ENCODE data around the gene KCNQ1. TPM values are rescaled to one million over a fixed set of nuclear protein-coding genes. Genes with fewer than 3 reads are reported as not detected.

KCNQ1 gene
- total RNA-seq, 4 donors from 2014 or later: 3.2 to 12.7 (median 5.5) TPM

DNA sequence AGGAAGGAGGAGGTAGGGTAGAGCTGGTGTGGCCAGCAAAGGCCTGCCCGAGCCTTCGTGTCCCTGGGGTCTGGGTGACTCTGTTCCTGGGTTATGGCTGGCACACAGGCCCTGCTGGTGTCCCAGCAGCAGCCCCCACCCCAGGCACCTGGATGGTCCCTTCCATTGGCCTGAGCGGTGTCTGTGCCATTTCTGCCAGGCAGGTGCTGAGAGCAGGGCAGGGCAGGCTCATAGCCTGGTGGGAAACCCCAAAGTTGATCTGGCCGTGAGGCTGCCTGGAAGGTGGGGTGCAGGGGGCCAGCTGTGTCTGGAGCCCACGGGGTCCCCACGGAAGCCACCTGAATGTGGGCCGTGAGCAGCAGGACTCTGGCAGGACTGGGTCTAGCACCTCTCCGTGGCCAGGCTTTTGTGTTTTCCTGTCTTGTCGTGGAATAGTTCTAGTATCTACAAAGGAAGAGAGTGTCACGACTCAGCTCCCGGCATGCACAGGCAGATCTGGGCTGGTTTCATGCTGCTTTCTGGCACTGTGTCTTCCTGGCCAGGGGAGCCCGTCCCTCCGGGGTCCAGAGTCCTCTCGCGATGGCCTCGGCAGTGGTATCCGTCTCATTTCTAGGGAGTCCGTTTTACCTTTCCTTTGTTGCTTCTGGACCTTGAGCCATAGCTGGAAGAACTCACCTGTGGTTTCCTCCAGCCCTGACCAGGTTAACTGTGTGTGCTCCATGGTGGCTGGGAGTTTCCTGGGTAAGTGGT lies 83.7 kb downstream of the KCNQ1 start:
- TF ChIP-seq, protein P1, sequence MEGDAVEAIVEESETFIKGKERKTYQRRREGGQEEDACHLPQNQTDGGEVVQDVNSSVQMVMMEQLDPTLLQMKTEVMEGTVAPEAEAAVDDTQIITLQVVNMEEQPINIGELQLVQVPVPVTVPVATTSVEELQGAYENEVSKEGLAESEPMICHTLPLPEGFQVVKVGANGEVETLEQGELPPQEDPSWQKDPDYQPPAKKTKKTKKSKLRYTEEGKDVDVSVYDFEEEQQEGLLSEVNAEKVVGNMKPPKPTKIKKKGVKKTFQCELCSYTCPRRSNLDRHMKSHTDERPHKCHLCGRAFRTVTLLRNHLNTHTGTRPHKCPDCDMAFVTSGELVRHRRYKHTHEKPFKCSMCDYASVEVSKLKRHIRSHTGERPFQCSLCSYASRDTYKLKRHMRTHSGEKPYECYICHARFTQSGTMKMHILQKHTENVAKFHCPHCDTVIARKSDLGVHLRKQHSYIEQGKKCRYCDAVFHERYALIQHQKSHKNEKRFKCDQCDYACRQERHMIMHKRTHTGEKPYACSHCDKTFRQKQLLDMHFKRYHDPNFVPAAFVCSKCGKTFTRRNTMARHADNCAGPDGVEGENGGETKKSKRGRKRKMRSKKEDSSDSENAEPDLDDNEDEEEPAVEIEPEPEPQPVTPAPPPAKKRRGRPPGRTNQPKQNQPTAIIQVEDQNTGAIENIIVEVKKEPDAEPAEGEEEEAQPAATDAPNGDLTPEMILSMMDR (IDR thresholded peaks at IDR 0.05; ENCODE audit: low read depth): no peak

DNA sequence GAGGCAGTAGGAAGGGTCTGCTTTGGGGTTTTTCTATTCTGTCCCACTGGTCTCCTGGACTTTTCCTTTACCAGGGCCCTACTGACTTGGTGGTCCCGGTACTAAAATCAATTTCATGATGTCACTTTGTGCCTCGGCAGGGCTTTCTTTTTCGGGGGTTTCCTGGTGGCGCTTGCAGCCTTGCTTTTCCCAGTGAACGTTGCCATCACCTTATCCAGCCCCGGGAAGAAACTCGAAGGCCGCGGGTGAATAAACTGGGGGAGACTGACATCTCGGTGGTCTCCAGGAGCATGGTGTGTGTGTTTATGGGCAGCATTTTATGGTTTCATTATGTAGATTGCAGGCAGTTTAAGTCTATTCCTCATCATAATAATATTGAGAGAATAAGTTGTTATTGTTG lies 84.4 kb downstream of the KCNQ1 start:
- TF ChIP-seq, protein P1 (IDR thresholded peaks at IDR 0.05; ENCODE audit: low read depth): no peak

DNA sequence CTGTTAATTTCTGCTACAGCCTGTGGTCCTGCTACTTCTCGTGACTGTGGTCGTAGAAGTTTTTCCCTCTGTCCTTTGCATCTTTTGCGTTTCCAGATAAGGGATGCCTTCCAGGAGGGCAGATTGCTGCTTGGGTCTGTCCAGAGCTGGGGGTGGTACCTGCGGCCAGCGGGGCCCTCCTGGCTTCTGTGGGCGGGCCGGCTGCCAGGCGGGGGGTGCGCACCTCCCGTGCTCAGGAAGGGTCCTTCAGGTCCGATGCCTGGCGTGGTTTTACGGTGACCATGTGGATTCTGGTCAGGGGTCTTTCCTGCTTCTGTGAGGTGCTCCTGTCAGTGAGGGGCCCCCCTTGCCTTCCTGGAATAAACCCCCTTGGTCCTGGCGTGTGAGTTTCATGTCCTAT lies 84.8 kb downstream of the KCNQ1 start:
- TF ChIP-seq, protein P1 (IDR thresholded peaks at IDR 0.05; ENCODE audit: low read depth): no peak

DNA sequence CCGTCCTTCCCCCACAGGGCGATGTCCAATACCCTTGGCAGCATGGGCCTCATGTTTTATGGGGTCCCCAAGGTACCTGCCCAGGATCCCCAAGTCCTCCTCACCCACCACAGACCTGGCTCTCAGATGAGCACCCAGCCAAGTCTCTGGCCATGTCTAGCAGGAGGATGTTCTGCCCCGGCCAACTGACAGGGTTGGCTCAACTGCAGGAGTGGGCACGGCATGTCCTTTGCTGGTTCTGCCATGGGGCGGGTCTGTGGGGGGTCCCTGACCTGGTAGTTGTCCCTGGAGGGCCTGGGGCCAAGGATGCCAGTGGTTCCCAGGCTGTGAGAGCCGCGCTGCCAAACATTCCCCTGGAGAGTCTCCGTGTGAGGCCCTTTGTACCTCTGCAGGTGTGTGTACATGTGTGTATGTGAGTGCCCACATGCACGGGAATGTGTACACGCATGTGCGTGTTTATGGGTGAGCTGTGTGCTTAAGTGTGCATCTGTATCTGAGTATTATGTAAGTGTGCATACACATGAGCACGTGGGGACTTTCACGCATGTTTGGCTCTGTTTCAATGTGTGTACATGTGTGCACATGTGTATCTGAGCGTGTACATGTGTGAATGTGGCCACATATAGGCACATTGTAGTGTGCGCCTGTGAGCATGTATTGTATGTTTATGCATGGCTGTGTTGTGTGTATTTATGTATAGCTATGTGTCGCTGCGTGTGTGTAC lies 85.5 kb downstream of the KCNQ1 start:
- TF ChIP-seq, protein P1 (IDR thresholded peaks at IDR 0.05; ENCODE audit: low read depth): no peak

DNA sequence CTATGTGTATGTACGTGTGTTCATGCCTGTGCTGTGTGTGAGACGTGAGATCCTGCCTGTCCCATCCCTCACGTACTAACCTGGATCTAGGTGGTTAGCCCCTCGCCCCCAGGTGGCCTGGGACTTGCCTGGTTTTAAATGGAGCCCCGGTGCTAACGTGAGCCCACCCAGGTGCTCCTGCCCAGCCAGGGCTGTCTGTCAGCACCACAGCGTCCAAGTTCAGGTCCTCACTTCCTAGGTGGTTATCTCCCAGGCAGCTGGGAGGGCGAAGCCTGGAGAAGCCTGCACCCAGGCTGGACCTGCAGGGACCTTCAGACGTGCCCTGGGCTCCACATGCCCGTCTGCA lies 86.0 kb downstream of the KCNQ1 start:
- TF ChIP-seq, protein P1 (IDR thresholded peaks at IDR 0.05; ENCODE audit: low read depth): no peak

DNA sequence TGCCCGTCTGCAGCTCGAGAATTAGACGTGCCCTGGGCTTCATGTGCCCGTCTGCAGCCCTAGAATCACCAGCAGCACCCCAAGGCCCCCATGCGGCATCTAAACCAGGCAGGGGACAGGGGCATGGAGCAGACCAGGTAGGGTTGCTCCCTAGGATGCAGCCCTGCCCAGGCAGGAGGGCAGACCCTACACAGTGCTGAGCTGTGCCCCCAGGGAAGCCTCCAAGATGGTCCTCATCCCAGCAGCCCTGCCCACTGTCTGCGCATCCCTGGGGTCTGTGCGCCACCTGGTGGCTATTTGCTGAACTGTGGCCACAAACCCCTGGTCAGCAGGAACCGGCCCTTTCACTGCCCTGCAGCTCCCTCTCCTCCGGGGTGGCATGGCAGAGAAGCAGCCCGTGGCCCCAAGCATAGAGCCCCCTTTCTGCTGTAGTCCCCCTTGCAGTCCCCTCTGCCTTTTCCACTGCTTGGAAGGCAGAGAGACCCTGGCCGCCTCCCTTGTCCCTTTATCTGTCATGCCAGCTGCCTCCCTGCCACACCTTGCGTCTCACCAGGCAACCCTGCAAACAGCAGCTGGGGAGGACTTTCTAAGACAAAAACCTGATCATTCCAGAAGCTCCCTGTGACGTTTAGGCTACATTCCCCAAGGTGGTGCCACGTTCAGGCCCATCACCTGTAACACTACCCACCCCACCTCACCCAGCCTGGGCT lies 86.6 kb downstream of the KCNQ1 start:
- TF ChIP-seq, protein P1 (IDR thresholded peaks at IDR 0.05; ENCODE audit: low read depth): no peak
